Endothelial cell (in vitro differentiated cells): ENCODE measurements around the gene DCDC2C. TPM values are rescaled to one million over a fixed set of nuclear protein-coding genes. Genes with fewer than 3 reads are reported as not detected.

Source experiments
- DNase-seq: peaks from one replicate; pipeline ENCODE4 v3.0.0; 2021; ENCODE audit warnings: low spot score
- H3K27ac Mint-ChIP-seq: one replicate; pipeline ENCODE4 v1.8.0; 2021; ENCODE audit warnings: mixed read lengths, inconsistent platforms; ENCODE audit not compliant: unreplicated experiment
- H3K27me3 Mint-ChIP-seq: one replicate; pipeline ENCODE4 v1.8.0; 2021; ENCODE audit warnings: mild to moderate bottlenecking, moderate library complexity, mixed read lengths, inconsistent platforms; ENCODE audit not compliant: unreplicated experiment
- H3K36me3 Mint-ChIP-seq: one replicate; pipeline ENCODE4 v1.8.0; 2021; ENCODE audit warnings: mild to moderate bottlenecking, low read depth, mixed read lengths, inconsistent platforms; ENCODE audit not compliant: unreplicated experiment
- H3K4me1 Mint-ChIP-seq: one replicate; pipeline ENCODE4 v1.8.0; 2021; ENCODE audit warnings: mild to moderate bottlenecking, mixed read lengths, inconsistent platforms; ENCODE audit not compliant: unreplicated experiment
- H3K4me3 Mint-ChIP-seq: one replicate; pipeline ENCODE4 v1.8.0; 2021; ENCODE audit warnings: mild to moderate bottlenecking, mixed read lengths, inconsistent platforms; ENCODE audit not compliant: unreplicated experiment
- H3K9me3 Mint-ChIP-seq: one replicate; pipeline ENCODE4 v1.8.0; 2021; ENCODE audit warnings: mixed read lengths, inconsistent platforms; ENCODE audit not compliant: unreplicated experiment
- total RNA-seq: library from RNA; stranded (reverse); fragmentation: NEBNext Ultra II Directional; extraction: Animal tissue kit (Norgen Biotek cat#: 25700); gene quantifications from one replicate; pipeline ENCODE4 v1.2.1, GENCODE V29; 2021; ENCODE audit not compliant: unreplicated experiment
- TF ChIP-seq, protein P1 (sequence below): fragments of 200-600 bp; sonication (generic); IDR thresholded peaks from one replicate; pipeline ENCODE4 v1.5.0; 2021; ENCODE audit warnings: antibody characterized with exemption; ENCODE audit not compliant: unreplicated experiment

Gene DCDC2C
- total RNA-seq, 1 donor from 2014 or later: not detected

DNA sequence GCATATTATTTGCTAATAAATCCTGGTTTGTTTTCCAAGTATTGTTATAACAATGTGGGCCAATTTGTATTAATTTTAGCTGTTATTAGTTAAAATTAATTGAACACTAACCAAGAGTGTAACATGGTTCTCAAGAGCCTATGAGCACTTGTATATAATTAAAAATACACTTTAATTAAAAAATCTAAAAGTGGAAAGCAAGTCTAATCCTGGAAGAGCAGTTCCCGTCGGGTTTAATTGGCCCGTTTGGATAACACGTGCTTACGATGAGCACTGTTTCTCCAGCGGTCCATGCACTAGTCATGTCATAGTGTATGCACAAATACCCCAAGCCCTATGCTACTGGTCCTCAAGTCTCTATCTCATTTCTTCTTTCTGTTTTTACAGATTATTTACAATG is 49.0 kb downstream of the DCDC2C start:
- TF ChIP-seq, protein P1, sequence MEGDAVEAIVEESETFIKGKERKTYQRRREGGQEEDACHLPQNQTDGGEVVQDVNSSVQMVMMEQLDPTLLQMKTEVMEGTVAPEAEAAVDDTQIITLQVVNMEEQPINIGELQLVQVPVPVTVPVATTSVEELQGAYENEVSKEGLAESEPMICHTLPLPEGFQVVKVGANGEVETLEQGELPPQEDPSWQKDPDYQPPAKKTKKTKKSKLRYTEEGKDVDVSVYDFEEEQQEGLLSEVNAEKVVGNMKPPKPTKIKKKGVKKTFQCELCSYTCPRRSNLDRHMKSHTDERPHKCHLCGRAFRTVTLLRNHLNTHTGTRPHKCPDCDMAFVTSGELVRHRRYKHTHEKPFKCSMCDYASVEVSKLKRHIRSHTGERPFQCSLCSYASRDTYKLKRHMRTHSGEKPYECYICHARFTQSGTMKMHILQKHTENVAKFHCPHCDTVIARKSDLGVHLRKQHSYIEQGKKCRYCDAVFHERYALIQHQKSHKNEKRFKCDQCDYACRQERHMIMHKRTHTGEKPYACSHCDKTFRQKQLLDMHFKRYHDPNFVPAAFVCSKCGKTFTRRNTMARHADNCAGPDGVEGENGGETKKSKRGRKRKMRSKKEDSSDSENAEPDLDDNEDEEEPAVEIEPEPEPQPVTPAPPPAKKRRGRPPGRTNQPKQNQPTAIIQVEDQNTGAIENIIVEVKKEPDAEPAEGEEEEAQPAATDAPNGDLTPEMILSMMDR: no peak
- Mint-ChIP-seq H3K4me3 (no peak overlapping the region), H3K27me3 (peaks cover 1% of the 10 kb centered on the region), H3K4me1 (peaks cover 31% of the 10 kb centered on the region), H3K27ac (no peak overlapping the region), H3K9me3 (peaks cover 4% of the 10 kb centered on the region), H3K36me3 (no peaks in the 10 kb centered on the region)
- no peak for DNase-seq

DNA sequence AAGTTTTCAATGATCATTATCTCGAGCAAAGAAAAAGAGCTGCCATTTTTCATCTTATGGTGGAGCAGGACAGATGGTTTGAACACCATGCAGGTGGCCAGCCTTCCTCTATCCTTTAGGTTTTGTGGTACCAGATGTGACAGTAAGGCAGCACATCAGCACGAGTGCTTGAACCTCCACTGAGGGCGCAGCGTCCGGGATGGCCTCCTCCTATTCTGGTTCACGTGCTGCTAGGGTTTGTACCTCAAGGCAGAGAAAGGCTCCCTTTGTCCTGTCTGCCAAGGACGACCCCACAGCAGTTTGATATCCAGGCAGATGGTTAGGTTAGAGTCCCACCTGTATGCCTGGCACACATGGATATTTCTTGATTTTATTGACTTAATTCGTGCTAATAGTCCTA is 50.2 kb downstream of the DCDC2C start:
- Mint-ChIP-seq H3K27me3 (peaks cover 1% of the 10 kb centered on the region), H3K36me3 (no peaks in the 10 kb centered on the region), H3K9me3 (peaks cover 4% of the 10 kb centered on the region), H3K4me3 (no peak overlapping the region), H3K4me1 (peaks cover 31% of the 10 kb centered on the region), H3K27ac (no peak overlapping the region)
- TF ChIP-seq, protein P1: no peak
- no peak for DNase-seq

DNA sequence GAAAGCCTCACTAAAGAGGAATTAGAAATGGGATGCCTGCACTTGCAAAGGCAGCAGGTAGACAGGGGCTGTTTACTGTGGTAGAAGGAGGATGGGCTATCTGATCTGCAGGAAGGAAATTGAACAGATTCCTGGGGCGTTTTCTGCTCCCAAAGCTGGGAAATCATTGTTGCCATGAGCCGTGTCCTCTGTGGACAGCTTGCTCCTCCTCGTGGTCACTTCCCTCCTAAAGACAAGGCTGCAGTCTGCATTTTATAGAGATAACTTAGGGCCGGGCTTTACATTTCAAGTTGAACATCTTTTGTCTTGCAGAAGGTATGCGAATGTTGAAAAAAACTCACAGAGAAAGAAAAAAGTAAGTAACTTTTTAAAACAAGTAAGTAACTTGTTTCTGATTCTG is 50.9 kb downstream of the DCDC2C start:
- no peak overlapping the region for H3K27ac Mint-ChIP-seq

DNA sequence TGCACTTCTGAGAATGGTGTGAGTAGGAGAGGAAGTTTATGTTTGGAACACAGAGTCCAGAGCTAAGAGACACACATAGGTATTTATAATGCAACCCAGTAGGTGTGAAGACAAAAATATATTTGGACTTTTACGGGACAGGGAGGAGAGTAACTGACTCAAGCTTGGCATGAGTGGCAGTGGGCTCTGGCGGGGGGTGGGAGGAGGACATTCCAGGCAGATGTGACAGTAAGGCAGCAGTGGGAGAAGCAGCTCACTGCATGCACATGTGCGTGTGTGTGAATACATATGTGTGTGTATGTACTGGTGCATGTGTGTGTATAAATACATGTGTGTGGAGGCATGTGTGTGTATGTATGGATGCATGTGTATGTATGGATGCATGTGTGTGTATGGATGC is 51.4 kb downstream of the DCDC2C start:
- TF ChIP-seq, protein P1: no peak
- H3K36me3 Mint-ChIP-seq: no peaks in the 10 kb centered on the region
- H3K4me1 Mint-ChIP-seq: peaks cover 29% of the 10 kb centered on the region
- no peak overlapping the region for H3K4me3 Mint-ChIP-seq
- no peak for DNase-seq
- H3K9me3 Mint-ChIP-seq: peaks cover 4% of the 10 kb centered on the region
- H3K27me3 Mint-ChIP-seq: peaks cover 1% of the 10 kb centered on the region
- H3K27ac Mint-ChIP-seq: no peak overlapping the region

More for the DNA sequence above, 50.9 kb downstream of the DCDC2C start:
- H3K4me3 Mint-ChIP-seq: no peak overlapping the region
- H3K9me3 Mint-ChIP-seq: peaks cover 4% of the 10 kb centered on the region
- DNase-seq: peak; percentile 28
- peaks cover 1% of the 10 kb centered on the region for H3K27me3 Mint-ChIP-seq
- peaks cover 30% of the 10 kb centered on the region for H3K4me1 Mint-ChIP-seq
- no peaks in the 10 kb centered on the region for H3K36me3 Mint-ChIP-seq
- TF ChIP-seq, protein P1: no peak

DNA sequence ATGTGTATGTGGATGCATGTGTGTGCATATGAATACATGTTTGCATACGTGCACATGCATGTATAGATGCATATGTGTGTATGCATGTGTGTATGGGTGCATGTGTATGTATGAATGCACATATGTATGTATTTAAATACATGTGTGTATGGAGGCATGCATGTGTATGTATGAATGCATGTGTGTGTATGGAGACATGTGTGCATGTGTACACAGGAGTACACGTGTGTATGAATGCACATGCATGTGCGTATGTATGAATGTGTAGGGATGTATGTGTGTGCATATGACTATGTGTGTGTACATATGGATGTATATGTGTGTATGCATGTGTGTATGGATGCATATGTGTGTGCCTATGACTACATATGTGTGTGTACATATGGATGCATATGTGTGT is 51.9 kb downstream of the DCDC2C start:
- DNase-seq: no peak
- peaks cover 1% of the 10 kb centered on the region for H3K27me3 Mint-ChIP-seq
- no peak overlapping the region for H3K4me3 Mint-ChIP-seq
- H3K36me3 Mint-ChIP-seq: no peaks in the 10 kb centered on the region
- TF ChIP-seq, protein P1: no peak
- H3K27ac Mint-ChIP-seq: no peak overlapping the region
- H3K9me3 Mint-ChIP-seq: peaks cover 4% of the 10 kb centered on the region
- H3K4me1 Mint-ChIP-seq: peaks cover 26% of the 10 kb centered on the region
